BJ (cell line): Measurements from ENCODE around the gene MAN1C1. TPM values are rescaled to one million over a fixed set of nuclear protein-coding genes. Genes with fewer than 3 reads are reported as not detected.

Source experiments
- CTCF ChIA-PET: fragments of 350-600 bp; formaldehyde crosslinking; extraction: SDS; loops from one replicate; lab custom pipeline; 2021; ENCODE audit warnings: antibody characterized with exemption, inconsistent platforms; lab: Yijun Ruan, JAX
- POLR2A ChIA-PET: fragments of 300-600 bp; sonication (Branson Sonifier 250); formaldehyde crosslinking; extraction: SDS; loops from one replicate; lab custom pipeline; 2021; ENCODE audit warnings: antibody characterized with exemption; lab: Charles Lee
- DNase-seq: peaks from one replicate; pipeline ENCODE4 v3.0.0-alpha.2; 2011; ENCODE audit warnings: low read depth
- H3K27me3 ChIP-seq: 2 replicates; pipeline ENCODE4 v1.6.0; 2011; ENCODE audit warnings: low read length; ENCODE audit not compliant: control insufficient read depth, insufficient read depth
- H3K36me3 ChIP-seq: 2 replicates; pipeline ENCODE4 v1.5.1; 2011; ENCODE audit warnings: low read length; ENCODE audit not compliant: control insufficient read depth, insufficient read depth
- H3K4me3 ChIP-seq: 2 replicates; pipeline ENCODE4 v1.5.1; 2011; ENCODE audit warnings: low read depth, mild to moderate bottlenecking, control low read depth, low read length
- CTCF ChIP-seq: IDR thresholded peaks from 2 replicates; pipeline ENCODE4 v1.5.1; 2011; ENCODE audit warnings: low read depth, mild to moderate bottlenecking, control low read depth, inconsistent platforms, low read length, moderate library complexity; ENCODE audit not compliant: insufficient read depth
- polyA plus RNA-seq: library from polyadenylated mRNA; depleted of rRNA; stranded (reverse); fragments of >200 nt; gene quantifications from 2 replicates; pipeline ENCODE4 v1.2.3, GENCODE V29; 2011

The MAN1C1 gene
- polyA plus RNA-seq, 1 experiment: 1.1 TPM

- peaks cover 15% of the 10 kb centered on the region for H3K27me3 ChIP-seq
- DNase-seq: no peak
- ChIA-PET CTCF (interaction anchor here (0.6 to 1.2 kb wide), 2 partner anchors 9 to 118 kb away, joined by 3 to 4 read pairs; no protein-coding TSS in a partner anchor), POLR2A (no interaction called here)
- H3K36me3 ChIP-seq: no peaks in the 10 kb centered on the region
- TF ChIP-seq CTCF: no peak
- H3K4me3 ChIP-seq: no peak overlapping the region
These were observed 110.5 kb downstream of the MAN1C1 start for GRCh38 chr1:25727088-25727487.

- POLR2A ChIA-PET: no interaction called here
- peaks cover 15% of the 10 kb centered on the region for H3K27me3 ChIP-seq
- no peak for TF ChIP-seq CTCF
- no peak overlapping the region for H3K4me3 ChIP-seq
- DNase-seq: no peak
- CTCF ChIA-PET: interaction anchor here (0.6 to 1.2 kb wide), 2 partner anchors 8 to 119 kb away, joined by 3 to 4 read pairs; no protein-coding TSS in a partner anchor
- no peaks in the 10 kb centered on the region for H3K36me3 ChIP-seq
These were observed 111.2 kb downstream of the MAN1C1 start for GRCh38 chr1:25727635-25728286.

GRCh38 chr1:25728301-25728935 is 111.8 kb downstream of the MAN1C1 start:
- Histone ChIP-seq H3K27me3 (peaks cover 9% of the 10 kb centered on the region), H3K4me3 (no peak overlapping the region), H3K36me3 (no peaks in the 10 kb centered on the region)
- CTCF ChIA-PET: interaction anchor here (1.2 kb wide), 1 partner anchor 120 kb away, joined by 4 read pairs; no protein-coding TSS in a partner anchor
- DNase-seq: no peak
- POLR2A ChIA-PET: no interaction called here
- TF ChIP-seq CTCF: no peak

- Histone ChIP-seq H3K27me3 (peaks cover 8% of the 10 kb centered on the region), H3K36me3 (no peaks in the 10 kb centered on the region), H3K4me3 (no peak overlapping the region)
- ChIA-PET POLR2A (no interaction called here), CTCF (no interaction called here)
- no peak for DNase-seq
- no peak for TF ChIP-seq CTCF
These were observed 112.5 kb downstream of the MAN1C1 start for GRCh38 chr1:25729045-25729444.

- ChIA-PET CTCF (no interaction called here), POLR2A (interaction anchor here (0.6 kb wide), 1 partner anchor 13 kb away, joined by 3 read pairs; no protein-coding TSS in a partner anchor)
- H3K36me3 ChIP-seq: no peaks in the 10 kb centered on the region
- H3K27me3 ChIP-seq: peaks cover 6% of the 10 kb centered on the region
- no peak overlapping the region for H3K4me3 ChIP-seq
- DNase-seq: no peak
- TF ChIP-seq CTCF: no peak
These were observed 113.4 kb downstream of the MAN1C1 start for GRCh38 chr1:25729790-25730644.
